Astrocyte (in vitro differentiated cells and primary cell): ENCODE measurements around the gene ABCC1.

Source experiments
- EZH2 ChIP-seq: IDR thresholded peaks from 2 replicates; pipeline ENCODE4 v1.6.1; 2012; ENCODE audit warnings: mild to moderate bottlenecking, low read length, inconsistent platforms; ENCODE audit not compliant: insufficient read depth
- TF ChIP-seq, protein P1 (sequence below): IDR thresholded peaks from 2 replicates; pipeline ENCODE4 v1.5.1; 2011; ENCODE audit warnings: low read depth, mild to moderate bottlenecking, inconsistent platforms, low read length, moderate library complexity; ENCODE audit not compliant: insufficient read depth

DNA sequence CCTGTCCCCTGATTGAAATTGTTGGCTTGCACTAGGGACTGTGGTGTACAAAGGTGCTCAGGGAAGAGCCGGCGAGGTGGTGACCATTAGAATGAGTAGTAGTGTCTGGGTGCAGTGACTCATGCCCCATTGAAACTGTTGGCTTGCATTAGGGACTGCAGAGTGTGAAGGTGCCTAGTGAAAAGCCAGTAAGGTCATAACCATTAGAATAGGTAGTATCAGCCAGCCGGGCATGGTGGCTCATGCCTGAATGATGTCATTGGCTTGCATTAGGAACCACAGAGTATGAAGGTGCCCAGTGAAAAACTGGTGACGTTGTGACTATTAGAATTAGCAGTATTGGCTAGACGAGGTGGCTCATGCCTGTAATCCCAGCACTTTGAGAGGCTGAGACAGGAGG lies 195.0 kb downstream of the ABCC1 start:
- TF ChIP-seq, protein P1, sequence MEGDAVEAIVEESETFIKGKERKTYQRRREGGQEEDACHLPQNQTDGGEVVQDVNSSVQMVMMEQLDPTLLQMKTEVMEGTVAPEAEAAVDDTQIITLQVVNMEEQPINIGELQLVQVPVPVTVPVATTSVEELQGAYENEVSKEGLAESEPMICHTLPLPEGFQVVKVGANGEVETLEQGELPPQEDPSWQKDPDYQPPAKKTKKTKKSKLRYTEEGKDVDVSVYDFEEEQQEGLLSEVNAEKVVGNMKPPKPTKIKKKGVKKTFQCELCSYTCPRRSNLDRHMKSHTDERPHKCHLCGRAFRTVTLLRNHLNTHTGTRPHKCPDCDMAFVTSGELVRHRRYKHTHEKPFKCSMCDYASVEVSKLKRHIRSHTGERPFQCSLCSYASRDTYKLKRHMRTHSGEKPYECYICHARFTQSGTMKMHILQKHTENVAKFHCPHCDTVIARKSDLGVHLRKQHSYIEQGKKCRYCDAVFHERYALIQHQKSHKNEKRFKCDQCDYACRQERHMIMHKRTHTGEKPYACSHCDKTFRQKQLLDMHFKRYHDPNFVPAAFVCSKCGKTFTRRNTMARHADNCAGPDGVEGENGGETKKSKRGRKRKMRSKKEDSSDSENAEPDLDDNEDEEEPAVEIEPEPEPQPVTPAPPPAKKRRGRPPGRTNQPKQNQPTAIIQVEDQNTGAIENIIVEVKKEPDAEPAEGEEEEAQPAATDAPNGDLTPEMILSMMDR: no peak
- TF ChIP-seq EZH2: no peak
